Measurements from ENCODE around the gene ARHGAP6. TPM values are rescaled to one million over a fixed set of nuclear protein-coding genes. Genes with fewer than 3 reads are reported as not detected.

The ARHGAP6 gene
- total and polyA plus RNA-seq, 7 donors, result 1.8 to 20.6 (median 6.4) TPM

- H3K27ac ChIP-seq, result no peak overlapping the region
- no peaks in the 10 kb centered on the region for H3K4me1 ChIP-seq
- intact Hi-C loops (cut with DNase I), result loop anchor here in 1 of 2 donors (10.0 kb wide), 2 partner anchors 376 to 616 kb away; no protein-coding TSS in a partner anchor
- TF ChIP-seq CTCF (IDR thresholded peaks at IDR 0.05), result no peak
- WGBS, 3 donors, result 84 to 98% (median 97%) methylated on average over 7 of the region's 7 CpGs
- H3K9me3 ChIP-seq, result no peaks in the 10 kb centered on the region
- no peak for DNase-seq
- no peak overlapping the region for H3K4me3 ChIP-seq
- ATAC-seq, result no peak
- no peaks in the 10 kb centered on the region for H3K27me3 ChIP-seq (ENCODE audit: insufficient read depth in 3 of 3, low read length in 2 of 3)
- no peaks in the 10 kb centered on the region for H3K36me3 ChIP-seq (ENCODE audit: insufficient read depth in 1 of 2, low read depth in 1 of 2)
Measured at GRCh38 chrX:11148401-11148800, 517.3 kb downstream of the ARHGAP6 start.

- WGBS, 3 donors, result 86 to 94% (median 88%) methylated on average over 1 of the region's 1 CpG
- Histone ChIP-seq H3K4me3 (no peak overlapping the region), H3K27me3 (ENCODE audit: insufficient read depth in 3 of 3, low read length in 2 of 3) (peaks cover 0 to 1% (median 0%) of the 10 kb centered on the region in 3 donors), H3K27ac (no peak overlapping the region), H3K36me3 (ENCODE audit: insufficient read depth in 1 of 2, low read depth in 1 of 2) (no peaks in the 10 kb centered on the region), H3K9me3 (no peaks in the 10 kb centered on the region), H3K4me1 (no peaks in the 10 kb centered on the region)
- DNase-seq (no peak), ATAC-seq (no peak)
- no peak for TF ChIP-seq CTCF (IDR thresholded peaks at IDR 0.05)
- intact Hi-C loops (cut with DNase I), result loop anchor here in 1 of 2 donors (10.0 kb wide), 2 partner anchors 378 to 618 kb away; no protein-coding TSS in a partner anchor
Measured at GRCh38 chrX:11146411-11146810, 519.3 kb downstream of the ARHGAP6 start.

- DNase-seq, result peak in 1 of 2 donors; percentile 51
- no peaks in the 10 kb centered on the region for H3K36me3 ChIP-seq (ENCODE audit: insufficient read depth in 1 of 2, low read depth in 1 of 2)
- peak; percentile 73 to 88 (median 78) for ATAC-seq
- H3K27ac ChIP-seq, result no peak overlapping the region
- H3K4me3 ChIP-seq, result no peak overlapping the region
- 31 to 40% (median 38%) methylated on average over 20 of the region's 20 CpGs for WGBS, 3 donors
- TF ChIP-seq CTCF (IDR thresholded peaks at IDR 0.05), result peak; percentile 65
- H3K9me3 ChIP-seq, result no peaks in the 10 kb centered on the region
- H3K4me1 ChIP-seq, result no peaks in the 10 kb centered on the region
- H3K27me3 ChIP-seq (ENCODE audit: insufficient read depth in 3 of 3, low read length in 2 of 3), result peaks cover 0 to 2% (median 0%) of the 10 kb centered on the region in 3 donors
- intact Hi-C loops (cut with DNase I), result loop anchor here (5.0 to 10.0 kb wide), 4 partner anchors 381 to 628 kb away; no protein-coding TSS in a partner anchor
Measured at GRCh38 chrX:11143931-11144678, 521.6 kb downstream of the ARHGAP6 start.

GRCh38 chrX:11138498-11139390, 527.0 kb downstream of the ARHGAP6 start:
- Histone ChIP-seq H3K4me3 (no peak overlapping the region), H3K9me3 (no peaks in the 10 kb centered on the region), H3K27me3 (ENCODE audit: insufficient read depth in 3 of 3, low read length in 2 of 3) (peaks cover 0 to 2% (median 0%) of the 10 kb centered on the region in 3 donors), H3K36me3 (ENCODE audit: insufficient read depth in 1 of 2, low read depth in 1 of 2) (no peaks in the 10 kb centered on the region), H3K27ac (no peak overlapping the region), H3K4me1 (no peaks in the 10 kb centered on the region)
- TF ChIP-seq CTCF (IDR thresholded peaks at IDR 0.05), result no peak
- DNase-seq, result peak in 1 of 2 donors; percentile 14
- intact Hi-C loops (cut with DNase I), result loop anchor here in 1 of 2 donors (5.0 kb wide), 1 partner anchor 951 kb away; no protein-coding TSS in a partner anchor
- no peak for ATAC-seq
- 74 to 88% (median 85%) methylated on average over 29 to 55 of the region's 56 CpGs for WGBS, 3 donors
